HS-27A (cell line): Measurements from ENCODE around the gene CDH13.

Experiments
- DNase-seq: peaks from one replicate; pipeline ENCODE4 v3.0.0-alpha.2; 2012; ENCODE audit warnings: low read depth, missing footprints

CDH13 gene

DNA sequence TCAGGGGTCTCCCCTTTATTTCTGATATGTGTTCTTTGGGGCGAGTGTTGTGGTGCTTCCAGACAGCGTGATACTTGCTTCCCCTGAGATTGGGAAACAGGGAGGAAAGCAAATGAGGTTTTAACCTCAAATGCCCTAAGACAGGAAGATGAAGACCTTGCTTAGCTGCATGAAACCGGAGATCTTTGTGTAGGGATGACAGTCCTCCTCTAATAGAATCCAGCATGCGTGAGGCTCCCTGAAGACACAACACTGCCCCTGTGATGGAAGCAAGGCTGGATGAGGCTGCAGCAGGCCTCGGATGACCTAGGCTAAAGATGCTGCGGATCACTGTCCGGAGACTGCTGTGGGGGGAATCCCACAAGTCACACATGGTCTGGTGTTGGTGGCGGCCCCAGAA, 491.0 kb downstream of the CDH13 start:
- DNase-seq = no peak

DNA sequence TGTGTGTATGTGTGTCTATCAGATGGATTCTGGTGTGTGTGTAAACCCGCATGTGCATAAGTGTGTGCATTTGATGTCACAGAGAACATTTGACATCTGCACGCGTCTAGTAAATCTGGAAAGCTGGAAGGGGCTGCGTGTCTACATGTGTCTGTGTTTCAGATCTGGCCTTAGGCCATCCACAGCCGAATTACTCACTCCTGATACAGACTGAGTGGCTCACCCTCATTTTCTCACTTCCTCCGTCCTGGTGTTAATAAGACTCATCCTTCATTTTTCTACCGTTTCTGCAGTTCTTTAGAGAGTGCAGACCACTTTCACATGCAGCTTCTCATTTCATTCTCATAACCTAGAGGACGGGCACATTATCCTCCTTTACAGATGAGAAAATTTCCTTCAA, 491.6 kb downstream of the CDH13 start:
- DNase-seq = no peak

DNA sequence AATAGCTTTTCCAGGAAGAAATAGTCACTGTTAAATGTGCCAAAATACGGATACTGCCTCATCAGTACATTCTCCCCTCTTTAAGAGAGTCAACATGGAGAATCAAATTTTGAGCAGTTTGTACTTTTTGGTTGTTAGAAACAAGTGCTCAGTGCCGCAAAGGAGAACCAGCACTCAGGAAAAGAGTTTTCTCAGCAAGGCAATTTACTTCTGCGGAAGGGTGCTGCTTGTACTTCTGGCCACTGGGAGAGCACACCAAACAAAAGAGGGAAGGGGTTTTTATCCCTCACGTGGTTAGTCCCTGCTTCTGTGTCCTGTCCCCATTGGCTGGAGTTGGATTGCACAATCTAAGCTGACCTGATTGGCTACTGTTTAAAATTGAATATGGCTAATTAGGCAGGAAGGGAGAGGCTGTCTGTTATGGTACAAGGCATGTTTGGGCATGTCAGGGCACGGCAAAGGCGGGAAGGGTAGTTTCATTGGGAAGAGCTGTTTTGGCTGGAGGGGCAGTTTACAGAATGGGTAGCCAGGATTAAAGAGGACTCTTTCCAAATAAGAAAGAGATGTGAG, 499.3 kb downstream of the CDH13 start:
- no peak for DNase-seq

DNA sequence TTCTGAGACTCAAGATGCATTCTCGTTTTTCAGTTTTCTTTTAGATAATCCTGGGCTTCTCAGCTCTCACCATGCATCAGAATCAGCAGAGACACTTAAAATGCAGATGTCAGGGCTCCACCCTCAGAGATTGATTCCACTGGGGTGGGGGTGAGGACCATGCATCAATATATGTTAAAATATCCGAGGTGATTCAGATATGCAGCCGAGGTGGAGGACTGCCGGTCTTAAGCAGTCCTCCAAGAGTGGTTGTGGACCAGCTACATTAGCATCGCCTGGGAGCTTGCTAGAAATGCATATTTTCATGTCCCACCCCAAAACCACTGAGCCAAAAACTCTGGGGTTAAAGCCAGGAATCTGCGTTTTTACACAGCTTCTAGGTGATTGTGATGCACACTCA, 501.3 kb downstream of the CDH13 start:
- DNase-seq = no peak

DNA sequence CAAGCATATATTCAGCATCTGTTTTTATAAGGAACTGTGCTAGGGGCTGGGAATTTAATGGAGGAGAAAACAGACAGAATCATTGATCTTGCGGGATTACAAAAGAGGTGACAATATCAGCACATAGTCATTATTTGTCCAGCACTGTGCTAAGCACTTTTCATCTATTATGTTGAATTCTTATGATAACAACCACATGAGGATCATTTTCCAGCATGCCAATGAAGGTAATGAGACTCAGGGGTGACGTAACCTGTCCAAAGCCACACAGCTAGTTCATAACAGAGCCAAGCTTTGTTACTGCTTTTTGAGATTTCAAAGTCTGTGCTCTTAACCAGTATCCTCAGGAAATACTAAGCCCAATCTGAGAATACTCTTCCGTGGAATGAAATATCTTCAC, 503.3 kb downstream of the CDH13 start:
- no peak for DNase-seq

DNA sequence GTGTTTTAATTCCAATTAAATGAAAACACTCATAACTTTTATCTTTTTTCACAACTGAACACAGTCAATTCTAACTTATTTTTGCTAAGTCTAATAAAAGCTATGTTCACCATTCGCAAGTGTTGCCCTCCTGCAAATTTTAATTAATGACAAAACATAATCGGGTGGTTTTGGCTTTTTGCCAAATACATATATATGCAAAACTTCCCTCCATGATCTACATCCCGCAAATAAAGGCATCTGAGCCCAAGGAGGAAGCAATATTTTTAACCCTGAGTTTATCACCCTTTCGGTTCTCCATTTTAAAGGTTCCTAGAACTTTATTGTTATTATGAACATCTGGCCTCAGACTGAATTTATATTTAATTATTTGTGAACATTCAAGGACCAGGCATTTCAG, 507.9 kb downstream of the CDH13 start:
- no peak for DNase-seq

DNA sequence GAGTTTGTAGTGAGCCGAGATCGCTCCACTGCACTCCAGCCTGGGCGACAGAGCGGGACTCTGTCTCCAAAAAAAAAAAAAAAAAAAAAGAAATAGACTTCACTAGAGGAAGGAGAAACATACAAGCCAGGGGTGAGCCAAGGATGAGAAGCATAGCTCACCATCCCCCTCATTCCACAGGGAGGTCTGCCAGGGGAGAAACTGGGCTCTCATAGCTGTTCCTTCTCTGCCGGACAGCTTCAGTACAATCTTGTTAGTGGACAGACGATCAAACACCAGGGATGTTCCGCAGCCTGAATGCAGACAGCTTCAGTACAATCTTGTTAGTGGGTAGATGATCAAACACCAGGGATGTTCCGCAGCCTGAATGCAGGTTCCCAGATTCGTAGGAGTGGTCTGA, 509.6 kb downstream of the CDH13 start:
- DNase-seq = no peak

DNA sequence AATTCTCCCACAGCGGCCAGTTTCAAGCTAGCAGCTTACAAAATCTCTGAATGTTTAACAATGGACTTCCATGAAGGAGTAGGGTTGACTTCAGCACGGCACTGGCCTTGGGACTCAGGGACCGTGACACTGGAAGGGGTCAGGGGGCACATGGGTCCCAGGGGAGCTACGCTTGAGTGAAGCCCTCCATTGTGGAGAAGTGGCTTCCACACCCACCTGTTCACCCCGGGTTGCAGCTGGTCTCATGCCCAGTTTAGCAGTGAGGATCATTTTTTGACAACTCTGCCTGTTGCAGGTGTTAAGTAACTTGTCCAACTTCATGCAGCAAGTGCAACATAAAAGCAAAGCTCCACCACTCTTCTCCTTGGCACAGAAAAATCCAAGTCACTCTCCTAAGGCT, 510.2 kb downstream of the CDH13 start:
- no peak for DNase-seq

DNA sequence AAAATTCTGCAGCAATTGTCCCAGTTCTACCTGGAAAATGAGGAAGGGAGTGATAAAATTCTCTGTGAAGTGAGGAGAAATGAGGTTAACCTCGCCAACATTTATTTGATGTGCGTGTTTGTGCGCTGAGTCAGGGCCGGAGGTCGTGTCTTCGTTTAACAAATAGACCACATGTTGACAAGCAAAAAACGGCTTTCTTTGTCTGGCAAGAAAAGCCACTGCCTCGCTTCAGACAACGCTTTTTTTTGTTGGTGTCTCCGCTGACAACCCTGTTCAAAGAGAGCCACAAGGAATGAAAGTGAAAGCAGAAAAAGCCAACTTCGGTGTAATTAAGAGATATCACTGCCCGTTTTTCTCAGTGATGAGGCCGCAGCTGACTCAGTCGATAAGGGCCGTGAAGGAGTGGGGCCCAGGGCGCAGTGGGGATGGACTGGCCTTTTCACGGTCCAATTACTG, 510.6 kb downstream of the CDH13 start:
- peak; percentile 23 for DNase-seq

DNA sequence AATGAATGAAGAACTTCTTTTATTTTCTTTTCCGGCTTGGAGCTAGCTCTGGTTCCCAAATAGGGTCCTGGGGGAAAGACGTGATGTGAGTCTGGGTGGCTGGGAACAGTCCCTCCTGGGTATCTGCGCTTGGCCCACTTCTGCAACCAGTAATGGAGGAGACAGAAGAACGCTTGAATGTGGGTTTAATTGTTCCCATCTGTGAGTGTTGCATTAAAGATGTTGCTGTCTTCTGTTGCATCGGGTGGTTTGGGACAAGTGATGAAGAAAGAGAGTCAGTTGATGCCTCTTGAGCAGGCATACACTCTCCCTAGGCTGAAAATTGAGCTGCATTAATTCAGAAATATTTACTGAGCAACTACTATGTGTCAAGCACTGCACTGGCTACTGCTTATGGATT, 511.1 kb downstream of the CDH13 start:
- no peak for DNase-seq

DNA sequence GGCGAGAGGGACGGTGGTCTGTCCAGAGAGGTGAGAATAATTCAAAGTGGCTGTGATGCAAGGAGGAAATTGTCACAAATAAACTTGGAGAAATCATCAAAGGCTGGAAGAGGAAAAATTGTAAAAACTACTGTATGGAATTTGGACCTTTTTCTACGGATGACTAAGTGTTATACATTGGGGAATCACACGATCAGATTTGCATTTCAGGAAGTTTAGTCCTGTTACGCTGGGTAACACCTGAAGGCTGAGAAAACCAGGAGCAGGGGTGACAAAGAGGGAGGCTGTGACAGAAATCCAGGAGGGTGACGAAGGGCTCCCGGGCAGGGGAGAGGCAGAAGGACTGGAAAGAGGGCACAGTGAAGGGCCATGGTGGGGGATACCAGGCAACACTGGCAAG, 511.7 kb downstream of the CDH13 start:
- no peak for DNase-seq

DNA sequence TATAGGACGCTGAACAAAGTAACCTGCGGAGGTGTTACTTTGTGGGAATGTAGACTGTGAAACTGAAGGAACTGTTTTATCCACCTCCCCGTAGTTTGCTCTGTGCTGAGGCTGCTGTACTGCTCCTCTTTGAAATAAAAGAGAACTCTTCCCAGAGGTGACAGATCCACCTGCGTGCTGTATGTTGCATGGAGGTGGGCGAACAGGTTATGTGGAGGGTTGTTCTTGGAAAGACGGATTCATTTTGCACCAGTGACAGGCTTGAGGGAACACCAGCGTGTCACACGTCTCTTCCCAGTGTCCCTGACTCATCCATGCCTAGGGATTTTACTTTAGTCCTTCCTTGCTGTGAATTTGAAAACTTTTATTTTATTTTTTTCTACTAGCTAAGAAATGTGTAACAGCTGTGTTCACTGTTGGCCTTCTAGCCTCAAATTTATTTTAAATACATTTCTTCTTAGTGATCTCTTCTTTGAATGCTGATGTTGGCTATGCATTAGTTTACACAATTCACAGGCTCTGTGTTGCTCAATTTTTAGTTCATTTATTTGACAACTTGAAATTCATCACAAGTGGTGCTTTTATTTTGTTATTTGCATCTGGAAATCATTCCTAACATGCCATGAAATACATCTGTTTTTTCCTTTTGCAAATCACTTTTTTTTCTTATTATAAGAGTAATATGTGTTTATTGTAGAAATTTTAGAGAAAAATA, 512.4 kb downstream of the CDH13 start:
- no peak for DNase-seq

DNA sequence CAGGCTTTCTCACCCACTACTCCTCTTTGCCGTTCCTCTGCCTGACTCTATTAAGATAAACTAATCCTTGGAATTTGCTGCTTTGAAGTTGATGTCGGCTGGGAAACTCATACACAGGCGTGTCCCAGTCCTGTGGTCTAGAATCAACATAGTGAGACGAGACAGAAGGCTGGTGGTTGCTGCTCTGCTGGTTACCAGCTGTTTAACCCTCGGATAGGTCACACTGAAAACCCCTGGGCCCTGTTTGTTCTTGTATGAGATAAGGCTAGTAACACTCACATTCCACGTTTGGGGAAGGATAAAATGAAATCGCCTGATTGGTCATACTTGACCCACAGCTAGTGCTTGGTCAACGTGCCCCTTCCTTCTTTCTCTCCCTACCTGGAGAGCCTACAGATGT, 517.0 kb downstream of the CDH13 start:
- DNase-seq = peak; percentile 59

DNA sequence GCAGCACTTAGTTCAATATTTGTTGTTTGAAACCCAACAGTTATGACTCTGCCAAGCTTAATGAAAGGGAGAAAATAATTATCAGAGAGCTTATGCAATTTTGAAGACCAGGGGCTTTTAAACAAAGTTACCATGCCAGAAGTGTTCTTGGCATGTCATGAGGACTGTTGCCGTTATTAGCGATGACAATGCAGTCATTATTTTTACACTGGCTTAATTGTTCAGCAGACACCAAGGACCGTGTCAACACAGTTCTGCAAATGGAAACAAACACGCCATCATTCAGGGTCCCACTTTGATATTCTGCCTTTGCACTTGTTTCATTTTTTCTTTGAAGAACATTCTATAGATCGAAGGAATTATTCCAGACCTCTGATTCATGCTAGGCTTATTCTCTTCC, 518.5 kb downstream of the CDH13 start:
- no peak for DNase-seq

DNA sequence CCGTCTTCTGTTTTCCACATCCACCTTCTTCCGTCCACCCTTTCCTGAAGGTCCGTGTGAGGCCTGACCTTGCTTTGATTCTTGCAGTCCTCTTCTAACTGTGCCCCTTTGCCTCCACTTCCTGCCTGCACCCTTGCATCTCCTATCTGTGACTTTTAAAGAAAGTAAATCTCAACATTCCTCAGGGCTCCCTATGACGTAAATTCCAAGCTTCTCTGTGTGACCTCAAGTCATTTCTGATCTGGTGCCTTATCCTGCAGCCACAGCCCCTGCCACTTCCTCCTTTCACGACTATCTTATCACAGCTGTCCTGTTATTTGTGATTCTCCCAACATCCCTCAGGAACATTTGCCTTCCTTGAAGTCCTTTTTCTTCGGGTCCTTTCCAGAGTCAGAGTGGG, 520.5 kb downstream of the CDH13 start:
- DNase-seq = no peak

DNA sequence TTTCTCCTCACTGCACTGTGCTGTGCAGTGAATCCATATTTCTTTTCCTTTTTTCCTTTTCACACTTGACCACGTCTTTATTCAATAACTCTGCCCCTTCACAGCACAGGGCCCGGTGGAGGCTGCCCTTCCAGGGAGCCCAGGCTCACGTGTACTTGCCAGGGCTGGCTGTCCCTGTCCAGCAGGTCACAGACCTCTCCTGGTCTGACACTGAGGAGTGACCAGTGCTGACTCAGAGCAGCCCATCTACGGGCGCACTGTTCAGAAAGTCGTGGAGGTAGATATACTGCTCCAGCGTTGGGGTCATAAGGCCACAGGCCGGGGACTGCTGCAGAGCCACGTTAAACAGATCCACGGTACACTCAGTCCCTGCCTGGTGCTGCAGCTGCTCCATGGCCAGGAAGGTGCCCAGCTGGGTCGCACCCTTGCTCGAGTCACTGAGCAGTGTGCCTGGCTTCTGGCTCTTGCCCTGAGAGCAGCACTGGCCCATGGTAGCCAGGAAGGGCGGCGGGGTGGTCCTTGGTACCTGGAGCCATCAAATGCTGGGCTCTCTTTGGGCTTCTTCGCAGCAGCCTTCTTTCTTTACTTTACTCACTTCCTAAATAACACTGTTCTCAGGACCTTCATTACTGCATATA, 531.7 kb downstream of the CDH13 start:
- DNase-seq = no peak

DNA sequence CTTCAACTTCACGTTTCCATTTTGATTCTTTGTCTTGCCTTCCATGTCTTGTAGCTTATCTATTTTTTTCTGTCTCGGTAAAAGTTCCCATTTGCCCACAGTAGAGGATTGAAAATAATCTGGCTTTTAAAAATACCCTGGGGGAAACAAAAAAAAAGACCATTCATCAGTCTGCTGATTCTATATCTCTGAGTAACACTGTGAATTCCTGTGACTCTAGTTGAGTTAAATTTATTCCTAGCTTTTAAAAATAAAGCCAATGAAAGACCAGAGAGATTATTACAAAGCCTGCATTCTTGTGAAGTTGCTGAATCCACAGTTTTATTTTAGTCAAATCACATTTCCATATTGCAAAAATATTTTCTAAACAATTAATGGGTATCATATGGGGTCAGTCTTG, 532.3 kb downstream of the CDH13 start:
- DNase-seq = no peak

DNA sequence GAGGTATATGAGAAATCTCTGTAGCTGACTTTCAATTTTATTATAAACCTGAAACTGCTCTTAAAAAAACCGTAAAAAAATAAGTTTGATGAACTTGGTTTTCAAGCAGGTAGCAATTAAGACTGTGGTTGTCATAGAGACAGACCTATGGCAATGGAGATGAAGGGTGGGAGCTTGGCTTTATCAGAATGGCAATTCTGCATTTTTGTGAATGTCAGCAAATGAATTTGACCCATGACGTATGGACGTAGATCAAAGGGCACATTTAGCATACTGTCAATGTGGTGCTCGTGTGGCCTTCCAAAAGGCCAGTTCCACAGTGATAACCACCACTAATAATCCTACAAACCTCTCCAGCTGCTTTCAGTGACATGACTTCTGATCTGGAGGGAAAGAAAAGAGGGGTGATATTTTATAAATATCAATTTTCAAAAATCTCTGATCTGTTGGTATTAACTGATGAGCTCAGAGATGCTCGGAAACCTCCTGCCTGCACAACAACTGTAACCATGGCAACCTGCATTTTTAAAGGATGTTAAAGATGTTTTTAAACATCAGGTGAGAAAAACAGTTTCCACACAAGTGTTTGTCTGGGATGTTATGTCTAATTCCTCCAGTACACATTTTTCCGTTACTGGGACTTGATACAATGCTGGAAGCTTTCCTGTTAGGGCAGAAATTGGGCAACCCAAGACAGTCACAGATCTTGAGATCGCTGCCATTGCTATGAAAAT, 533.7 kb downstream of the CDH13 start:
- DNase-seq = no peak

DNA sequence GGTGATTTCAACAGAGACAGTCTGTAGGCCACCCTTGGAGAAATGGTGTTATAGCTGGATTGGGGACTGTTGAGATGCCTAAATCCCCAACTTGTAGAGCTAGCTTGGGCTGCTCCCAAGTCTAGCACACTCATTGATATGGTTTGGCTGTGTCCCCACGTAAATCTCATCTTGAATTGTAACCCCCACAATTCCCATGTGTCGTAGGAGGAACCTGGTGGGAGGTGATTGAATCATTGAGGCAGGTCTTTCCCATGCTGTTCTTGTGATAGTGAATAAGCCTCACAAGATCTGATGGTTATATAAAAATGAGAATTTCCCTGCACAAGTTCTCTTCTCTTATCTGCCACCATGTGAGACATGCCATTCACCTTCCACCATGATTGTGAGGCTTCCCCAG, 536.0 kb downstream of the CDH13 start:
- DNase-seq = no peak

DNA sequence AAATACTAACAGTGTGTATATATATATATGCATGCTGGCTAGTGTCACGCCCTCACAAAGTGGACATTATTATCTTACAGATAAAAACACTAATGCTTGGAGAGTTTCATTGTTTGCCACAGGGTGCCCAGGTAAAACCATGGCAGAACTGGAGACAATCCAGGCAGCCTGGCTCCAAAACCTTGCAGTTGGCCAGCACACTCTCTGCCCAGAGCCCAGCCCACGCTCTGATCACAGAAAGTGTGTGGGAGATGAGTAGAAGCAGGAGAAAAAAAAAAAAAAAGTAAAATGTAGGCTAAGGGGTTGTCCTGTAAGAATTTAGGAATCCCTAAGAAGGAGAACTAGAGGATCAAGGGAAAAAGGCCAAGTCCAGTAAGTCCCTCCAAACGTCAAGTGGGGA, 538.0 kb downstream of the CDH13 start:
- no peak for DNase-seq

DNA sequence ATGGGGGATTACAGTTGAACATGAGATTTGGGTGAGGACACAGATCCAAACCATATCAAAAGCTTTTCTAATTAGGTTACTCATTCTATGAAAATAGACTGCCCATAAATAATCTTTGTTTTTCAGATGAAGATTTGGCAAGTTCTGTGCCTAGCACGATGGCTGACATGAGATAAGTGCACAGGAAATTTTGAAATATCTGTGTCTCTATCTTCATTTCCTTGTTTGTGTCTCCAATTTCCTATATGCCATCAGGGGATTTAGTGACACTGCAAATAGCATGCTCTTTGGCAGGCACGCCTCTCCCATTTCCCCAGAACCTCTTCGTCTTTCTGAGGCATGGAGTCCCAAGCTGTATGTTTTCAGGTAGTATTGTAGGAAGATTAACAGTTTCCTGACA, 544.6 kb downstream of the CDH13 start:
- no peak for DNase-seq

DNA sequence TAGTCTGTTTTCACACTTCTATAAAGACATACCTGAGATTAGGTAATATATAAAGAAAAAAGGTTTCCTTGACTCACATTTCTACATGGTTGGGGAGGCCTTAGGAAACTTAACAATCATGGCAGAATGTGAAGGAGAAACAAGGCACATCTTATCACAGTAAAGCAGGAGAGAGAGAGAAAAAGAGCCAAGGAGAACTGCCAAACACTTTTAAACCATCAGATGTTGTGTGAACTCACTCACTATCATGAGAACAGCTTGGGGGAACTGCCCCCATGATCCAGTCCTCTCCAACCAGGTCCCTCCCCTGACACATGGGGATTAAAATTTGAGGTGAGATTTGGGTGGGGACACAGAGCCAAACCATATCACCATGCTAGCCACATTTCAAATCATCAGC, 547.9 kb downstream of the CDH13 start:
- DNase-seq = no peak

DNA sequence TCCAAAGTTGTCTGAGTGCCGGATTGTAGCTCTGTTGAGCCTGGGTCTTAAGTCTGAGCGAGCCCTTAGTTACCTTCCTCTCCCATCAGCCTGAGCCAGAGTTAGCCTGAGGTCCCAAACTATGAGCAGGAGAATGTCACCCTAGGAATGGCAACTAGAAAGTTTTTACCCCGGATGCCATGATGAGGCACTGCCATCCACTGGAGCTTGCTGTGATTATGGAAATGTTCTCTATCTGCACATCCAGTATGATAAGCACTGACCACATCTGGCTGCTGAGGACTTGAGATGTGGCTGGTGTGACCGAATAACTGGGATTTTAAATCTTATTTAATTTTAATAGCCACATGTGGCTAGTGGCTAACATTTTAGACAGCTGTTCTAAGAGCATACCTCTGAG, 550.0 kb downstream of the CDH13 start:
- DNase-seq = no peak
